CMK (cell line): Measurements from ENCODE around the gene TRIOBP.

Source experiments
- DNase-seq: peaks from one replicate; pipeline ENCODE4 v3.0.0-alpha.2; 2010; ENCODE audit warnings: low read depth

TRIOBP gene

GRCh38 chr22:37806409-37807333, 109.8 kb downstream of the TRIOBP start:
- no peak for DNase-seq

GRCh38 chr22:37807410-37808293, 110.8 kb downstream of the TRIOBP start, which contains the start of gene GCAT:
Gene GCAT, plus strand, starts transcription at chr22:37807934. Its CDS starts 34 bp downstream, at chr22:37807968.
- peak; percentile 87 for DNase-seq

GRCh38 chr22:37808294-37808657, 111.4 kb downstream of the TRIOBP start:
- DNase-seq, result no peak

- no peak for DNase-seq
Observed at GRCh38 chr22:37809672-37810333, 113.0 kb downstream of the TRIOBP start.

- no peak for DNase-seq
Observed at GRCh38 chr22:37811867-37812266, 115.0 kb downstream of the TRIOBP start.

GRCh38 chr22:37812869-37813678, 116.2 kb downstream of the TRIOBP start:
- no peak for DNase-seq

GRCh38 chr22:37815593-37815992, 118.7 kb downstream of the TRIOBP start:
- no peak for DNase-seq

- no peak for DNase-seq
Observed at GRCh38 chr22:37816543-37817180, 119.8 kb downstream of the TRIOBP start.

GRCh38 chr22:37817705-37818408, 121.0 kb downstream of the TRIOBP start:
- peak; percentile 47 for DNase-seq

- no peak for DNase-seq
Observed at GRCh38 chr22:37818409-37819104, 121.7 kb downstream of the TRIOBP start.

GRCh38 chr22:37819105-37819433, 122.2 kb downstream of the TRIOBP start:
- no peak for DNase-seq

- DNase-seq, result no peak
Observed at GRCh38 chr22:37820350-37820749, 123.5 kb downstream of the TRIOBP start.

GRCh38 chr22:37822079-37822833, 125.4 kb downstream of the TRIOBP start:
- no peak for DNase-seq

- DNase-seq, result no peak
Observed at GRCh38 chr22:37823134-37823985, 126.5 kb downstream of the TRIOBP start, which contains the start of gene GALR3. Gene GALR3, plus strand, starts transcription at chr22:37823382. Its CDS starts 25 bp downstream, at chr22:37823407.

- DNase-seq, result peak; percentile 32
Observed at GRCh38 chr22:37824674-37825641, 128.1 kb downstream of the TRIOBP start.
